ENCODE data around the gene CSMD2.
A peak's percentile ranks its signal among the peaks of the same experiment; 100 is the strongest.

Gene CSMD2

DNA sequence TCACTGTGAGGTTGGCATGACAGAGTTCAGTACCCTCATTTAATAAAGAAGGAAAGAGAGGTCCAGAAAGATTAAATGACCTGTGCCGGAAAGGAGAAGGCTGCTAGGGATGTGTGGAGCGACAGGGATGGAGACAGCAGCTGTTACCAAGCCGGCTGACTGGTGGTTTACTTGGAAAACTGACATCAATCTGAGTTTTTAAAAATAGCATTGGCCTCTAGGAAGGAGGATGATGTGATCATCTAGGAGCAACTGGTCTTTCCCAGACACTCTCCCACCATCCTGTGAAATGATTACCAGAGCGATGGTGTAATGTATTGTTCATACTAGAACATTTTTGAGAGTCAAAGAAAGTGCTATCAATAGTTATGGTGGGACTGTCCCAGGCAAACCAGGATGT is 538.2 kb downstream of the CSMD2 start:
- no peak for DNase-seq

DNA sequence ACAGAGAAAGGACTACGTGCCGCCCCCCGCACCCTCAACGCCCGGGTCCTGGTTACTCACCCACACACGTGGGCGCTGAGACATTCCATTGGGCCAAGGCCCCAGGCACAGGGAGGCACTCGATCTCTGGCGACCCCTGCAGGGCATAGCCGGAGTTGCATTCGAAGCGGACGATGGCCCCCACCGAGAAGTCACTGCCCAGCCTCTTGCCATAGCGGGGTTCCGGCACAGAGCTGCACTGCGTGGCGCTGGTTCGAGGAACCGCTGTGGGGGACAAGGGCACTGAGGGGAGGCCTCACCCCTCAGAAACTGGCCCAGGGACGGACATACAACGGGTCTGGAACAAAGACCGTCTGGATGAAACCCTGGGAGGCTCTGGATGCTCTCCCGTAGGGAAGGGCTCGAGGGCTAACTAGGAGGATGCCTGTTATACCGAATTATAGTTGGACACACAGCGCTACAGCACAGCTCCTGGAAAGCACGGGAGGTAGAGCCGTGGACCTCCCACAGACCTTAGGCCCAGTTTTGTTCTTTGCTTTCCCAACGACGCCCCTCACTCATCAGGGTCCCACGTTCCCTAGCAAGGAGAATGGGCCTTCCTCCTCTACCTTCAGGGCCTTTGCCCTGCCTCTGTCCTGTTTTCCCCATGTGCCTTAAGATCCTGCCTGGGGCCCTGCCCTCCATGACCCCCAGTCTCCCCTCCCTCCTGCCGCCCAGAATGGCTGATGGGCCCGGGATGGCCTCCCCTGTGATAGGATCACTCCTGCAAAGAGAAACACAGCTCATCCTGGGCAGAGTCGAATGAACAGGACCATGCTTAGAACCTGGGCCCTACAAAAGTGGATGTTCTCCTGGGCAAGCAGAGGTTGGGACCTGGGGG is 539.8 kb downstream of the CSMD2 start:
- no peak for DNase-seq

DNA sequence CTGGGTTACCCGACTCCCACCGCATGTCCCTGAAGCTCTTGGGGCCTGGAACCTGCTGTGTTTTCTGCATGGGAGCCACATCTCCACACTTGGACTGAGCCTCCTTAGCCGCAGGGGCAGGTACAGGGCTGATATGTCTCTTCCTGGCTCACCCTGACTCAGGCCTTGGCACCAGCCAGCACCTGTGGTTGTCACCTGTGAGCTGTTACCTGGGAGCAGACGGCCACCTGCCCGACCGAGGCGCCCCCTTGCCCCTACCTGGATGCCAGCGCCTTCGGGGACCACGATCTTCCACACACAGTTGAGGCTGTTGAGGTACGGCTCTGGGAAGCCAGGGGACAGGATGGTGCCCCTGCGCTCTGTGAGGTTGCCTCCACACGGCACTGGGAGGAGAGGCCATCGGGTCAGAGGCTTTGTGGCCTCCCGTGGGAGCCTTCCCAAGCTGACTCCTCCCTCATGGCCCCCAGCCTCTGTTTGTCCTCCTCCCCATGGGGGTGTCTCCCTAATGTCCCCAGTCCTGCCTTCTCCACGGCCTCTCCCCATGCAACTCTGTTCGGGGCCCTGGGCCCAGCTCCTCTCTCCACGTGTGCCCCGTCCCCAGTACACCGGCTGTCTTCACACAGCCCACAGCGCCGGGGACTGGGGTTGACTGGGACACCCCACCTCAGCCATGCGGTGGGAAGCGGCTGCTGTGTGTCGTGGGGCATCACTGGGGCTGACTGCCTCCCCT is 540.6 kb downstream of the CSMD2 start:
- no peak for DNase-seq

DNA sequence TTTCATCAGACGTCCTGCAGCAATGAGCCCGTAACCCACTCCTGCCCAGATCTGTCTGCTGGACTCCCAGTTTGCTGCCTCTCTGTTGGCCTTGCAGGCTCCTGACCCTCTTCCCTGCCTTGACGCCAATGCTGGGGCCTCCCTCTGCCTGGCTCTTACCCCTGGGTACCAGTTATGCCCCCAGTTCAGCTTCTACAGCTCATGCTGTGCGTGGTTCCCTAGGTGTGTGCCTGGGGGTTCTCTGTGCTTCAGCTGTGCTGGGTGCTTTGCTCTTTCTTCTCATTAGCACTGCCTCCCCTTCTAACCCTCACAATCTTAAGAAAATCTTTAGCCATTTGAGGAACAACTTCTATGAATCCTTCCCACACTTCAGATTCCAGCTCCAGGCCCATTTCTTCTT is 541.2 kb downstream of the CSMD2 start:
- DNase-seq = no peak

DNA sequence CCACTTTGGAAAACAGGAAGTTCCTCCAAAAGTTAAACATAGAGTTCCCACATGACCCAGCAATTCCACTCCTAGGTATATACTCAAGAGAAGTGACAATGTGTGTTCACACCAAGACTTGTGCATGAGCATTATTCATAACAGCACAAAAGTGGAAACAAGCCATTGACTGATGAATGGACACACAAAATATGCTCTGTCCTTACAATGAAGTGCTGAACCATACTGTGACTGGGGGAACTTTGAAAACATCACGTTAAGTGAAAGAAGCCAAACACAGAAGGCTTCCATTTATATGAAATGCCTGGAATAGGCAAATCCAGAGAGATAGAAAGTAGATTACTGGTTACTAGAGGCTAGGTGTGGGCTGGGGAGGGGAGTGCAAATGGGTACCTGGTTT is 542.3 kb downstream of the CSMD2 start:
- no peak for DNase-seq

DNA sequence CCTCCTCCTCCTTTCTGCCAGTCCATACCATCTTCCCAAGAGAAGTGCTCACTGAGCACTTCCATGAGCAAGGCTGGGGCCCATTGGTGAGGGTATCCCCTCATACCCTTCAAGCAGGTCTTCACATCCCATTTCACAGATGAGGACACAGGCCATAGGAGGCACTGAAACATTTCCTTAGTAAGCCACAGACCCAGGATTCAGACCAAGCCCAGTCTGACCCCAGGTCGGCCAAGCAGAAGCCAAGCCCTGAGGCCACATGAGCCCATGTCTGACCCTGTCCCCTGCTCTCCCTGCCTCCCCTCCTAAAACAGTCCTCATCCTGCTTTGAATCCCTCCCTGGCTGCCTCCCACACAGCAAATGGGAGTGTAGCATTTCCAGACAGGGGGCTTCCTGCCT is 546.4 kb downstream of the CSMD2 start:
- DNase-seq = no peak

DNA sequence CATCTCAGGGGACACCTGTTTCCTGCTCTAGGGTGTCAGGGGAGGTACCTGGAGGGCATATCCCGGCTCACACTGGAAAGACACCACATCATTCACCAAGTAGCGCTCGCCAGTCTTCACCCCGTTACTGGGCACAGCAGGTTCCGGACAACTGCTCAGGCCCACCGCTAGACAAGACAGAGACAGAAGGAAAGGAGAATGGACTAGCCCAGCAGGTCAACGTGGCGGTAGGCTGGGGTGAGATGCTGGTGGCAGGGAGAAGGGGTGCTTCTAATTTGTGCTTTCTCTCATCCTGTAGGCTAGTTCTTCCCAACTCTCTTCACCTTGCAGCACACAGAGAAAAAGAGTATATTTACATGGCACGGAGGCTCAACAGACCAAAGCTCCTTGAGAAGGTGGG is 547.6 kb downstream of the CSMD2 start:
- DNase-seq = no peak

DNA sequence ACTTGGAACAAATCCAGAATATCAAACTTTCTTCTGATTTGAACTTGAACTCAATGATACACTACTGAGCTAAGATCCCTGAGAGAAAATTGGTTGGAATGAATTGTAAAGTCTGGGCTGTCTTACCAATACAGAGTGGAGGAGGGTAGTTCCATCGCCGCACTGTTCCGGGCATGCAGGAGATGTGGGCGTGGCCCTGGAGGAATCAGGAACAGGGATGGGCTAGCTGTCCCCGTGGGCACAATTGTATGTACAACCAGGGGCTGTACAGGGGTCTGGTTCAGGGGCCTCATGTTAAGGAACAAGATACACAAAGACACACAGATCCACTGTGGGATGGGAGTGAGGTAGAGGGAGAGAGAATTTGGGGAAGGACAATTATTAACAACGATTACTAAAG is 548.2 kb downstream of the CSMD2 start:
- DNase-seq = no peak

DNA sequence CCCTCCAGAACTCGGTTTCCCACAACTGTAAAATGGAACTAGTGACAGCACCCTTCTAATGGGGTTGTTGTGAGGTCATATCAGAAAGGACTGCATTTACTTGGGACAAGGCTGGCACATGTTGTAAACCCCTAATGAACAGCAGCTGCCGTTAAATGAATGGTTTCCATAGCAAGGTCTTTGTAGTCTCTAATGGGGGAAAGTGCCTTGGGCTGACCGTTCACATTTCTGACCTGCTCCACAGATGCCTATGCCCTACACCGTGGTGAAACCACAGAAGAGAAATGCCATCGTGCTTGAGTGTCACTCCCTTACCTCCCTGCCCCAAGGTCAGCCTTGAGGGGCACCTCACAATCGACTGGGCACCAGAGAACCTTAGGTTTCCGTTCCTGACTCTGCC is 549.5 kb downstream of the CSMD2 start:
- DNase-seq = peak in 1 of 3 experiments; percentile 13

DNA sequence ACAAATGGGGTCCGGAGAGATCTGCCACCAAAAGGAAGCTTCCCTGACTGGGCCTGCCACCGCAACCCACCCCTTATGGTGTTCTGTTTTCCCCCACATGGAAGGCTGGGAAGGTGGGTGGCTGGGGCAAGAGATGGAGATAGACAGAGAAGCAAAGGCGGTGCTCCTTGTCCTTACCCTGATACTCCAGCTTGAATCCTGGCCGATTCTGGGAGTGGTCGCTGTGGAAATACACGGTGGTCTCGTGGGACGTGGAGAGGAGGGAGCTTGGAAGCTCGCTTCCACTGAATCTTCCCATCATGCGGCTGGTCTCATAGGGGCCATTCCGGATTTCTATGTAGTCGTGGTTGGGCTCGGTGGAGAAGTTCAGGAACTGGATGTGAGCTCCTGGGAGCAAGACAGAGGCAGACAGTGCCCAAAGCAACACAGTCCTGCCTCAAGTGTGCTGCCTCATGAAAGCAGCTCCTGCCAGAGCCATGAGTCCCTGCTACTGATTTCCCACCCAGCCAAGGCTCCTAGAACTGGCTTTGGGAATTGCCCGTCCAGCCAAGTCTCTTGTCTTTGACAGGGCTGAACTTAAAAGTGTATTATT is 554.1 kb downstream of the CSMD2 start:
- no peak for DNase-seq

DNA sequence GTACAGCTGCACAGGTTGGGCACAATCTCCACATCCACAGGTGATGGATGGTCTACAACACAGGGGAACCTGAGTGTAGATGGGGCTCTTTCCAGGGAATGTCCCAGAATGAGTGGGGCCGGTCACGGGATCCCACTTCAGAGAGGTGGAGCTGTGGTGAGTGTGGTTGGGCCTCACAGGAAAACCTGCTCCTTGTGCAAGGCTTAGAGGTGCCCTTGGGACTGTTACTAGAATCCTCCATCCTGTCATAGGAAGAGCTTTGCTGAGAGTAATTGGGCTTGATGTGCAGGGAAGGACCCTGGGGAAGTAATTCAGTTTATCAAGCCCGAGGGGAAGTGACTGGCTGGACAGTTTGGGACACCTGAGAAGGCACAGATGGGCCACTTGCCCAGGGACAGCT is 554.6 kb downstream of the CSMD2 start:
- no peak for DNase-seq

DNA sequence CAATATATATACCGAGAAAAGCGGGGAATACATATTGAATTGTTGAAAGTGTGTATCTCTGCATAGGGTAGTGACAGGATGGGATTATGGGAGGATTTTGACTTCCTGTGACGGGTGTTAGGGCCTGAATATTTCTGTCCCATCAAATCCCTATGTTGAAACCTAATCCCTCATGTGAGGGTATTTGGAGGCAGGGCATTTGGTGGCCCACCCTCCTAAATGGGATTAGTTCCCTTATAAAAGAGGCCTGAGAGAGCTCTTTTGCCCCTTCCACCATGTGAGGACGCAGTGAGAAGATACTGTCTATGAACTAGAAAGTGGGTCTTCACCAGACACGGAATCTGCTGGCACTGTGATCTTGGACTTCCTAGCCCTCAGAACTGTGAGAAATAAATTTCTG is 555.3 kb downstream of the CSMD2 start:
- no peak for DNase-seq

DNA sequence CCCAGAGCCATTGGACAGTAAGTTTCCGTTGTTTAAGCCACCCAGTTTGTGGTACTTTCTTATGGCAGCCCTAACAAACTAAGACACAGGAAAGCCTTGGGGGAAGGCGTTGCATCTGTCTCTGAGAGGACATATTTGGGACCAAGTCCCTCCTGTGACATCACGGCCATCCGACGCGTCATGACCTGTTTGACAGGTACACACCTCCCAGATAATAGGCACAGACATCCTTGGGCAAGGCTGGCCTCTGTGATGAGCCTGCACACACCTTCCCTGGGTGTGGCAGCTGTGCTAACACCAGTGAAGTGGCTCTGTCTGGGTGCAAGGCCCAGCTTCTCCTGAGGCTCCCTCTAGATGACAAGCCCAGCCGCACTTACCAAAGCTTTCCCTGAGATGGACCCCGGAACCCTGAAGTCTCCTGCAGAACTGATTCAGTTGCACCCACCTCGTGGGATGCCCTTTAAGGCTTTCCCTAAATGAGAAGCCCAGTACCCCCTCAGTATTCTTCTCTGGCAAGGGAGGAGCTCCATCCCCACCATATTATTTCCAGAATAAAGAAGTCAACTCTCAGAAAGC is 556.1 kb downstream of the CSMD2 start:
- DNase-seq = peak in 1 of 3 experiments; percentile 5

DNA sequence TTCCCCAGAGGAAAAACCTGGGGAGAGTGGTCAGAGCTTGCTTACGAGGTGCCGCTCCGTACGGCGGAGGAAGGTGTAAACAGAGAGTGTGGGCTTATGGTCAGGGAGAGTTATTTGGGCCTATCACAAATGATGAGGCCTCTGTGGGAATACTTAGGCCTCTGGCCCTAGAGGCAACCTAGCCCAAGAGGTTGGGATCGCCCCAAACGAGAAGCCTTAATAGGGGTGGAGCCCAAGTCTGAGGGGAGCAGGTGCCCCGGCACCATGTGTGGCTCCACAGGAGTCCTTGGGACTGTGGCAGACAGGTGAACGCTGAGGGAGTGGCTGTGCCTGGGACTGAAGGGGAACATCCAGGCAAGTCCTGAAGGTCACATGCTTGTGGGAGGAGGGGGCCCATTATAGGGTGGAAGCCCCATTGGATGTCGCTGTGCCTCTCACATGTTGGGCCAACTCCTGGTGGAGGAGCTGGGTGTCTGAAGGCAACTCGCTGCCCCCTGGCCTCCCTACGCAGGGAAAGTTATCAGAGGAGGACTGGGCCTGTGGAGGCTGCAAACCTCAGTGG is 557.5 kb downstream of the CSMD2 start:
- DNase-seq = no peak

DNA sequence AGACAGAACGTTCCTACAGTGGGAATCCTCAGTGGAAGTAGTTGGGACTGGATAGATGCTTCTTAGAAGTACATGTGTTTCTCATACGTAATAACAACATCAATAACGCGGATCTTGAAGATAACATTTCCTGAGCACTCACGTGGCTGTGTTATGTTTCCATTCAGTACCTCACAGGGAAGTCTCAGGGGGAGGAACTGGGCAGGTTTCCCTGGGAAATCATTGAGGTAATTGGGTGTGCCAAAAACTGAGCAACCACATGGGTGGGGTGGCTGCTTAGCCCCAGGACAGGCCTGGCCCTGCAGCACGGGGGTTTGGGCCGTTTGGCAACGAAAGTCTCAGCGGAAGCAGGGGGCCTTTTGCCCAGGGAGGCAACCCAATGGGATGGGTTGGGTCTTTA is 558.8 kb downstream of the CSMD2 start:
- no peak for DNase-seq

DNA sequence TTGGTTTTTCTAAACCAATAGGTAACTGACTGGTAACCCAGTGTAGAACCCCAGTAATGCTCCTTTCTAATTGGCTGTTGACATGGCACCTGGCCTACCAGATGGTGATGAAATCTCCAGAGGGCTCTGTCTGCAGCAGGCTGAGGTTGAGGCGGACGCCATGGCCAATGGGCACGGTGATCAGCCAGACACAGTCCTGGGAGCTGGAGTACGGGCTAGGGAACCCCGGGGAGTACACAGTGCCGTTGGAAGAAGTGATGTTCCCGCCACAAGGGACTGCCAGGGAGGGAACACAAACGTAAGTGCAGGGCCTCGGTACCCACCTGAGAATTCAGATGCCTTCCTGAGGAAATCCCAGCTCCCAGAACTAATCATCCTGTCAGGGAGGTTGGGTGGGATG is 562.8 kb downstream of the CSMD2 start:
- DNase-seq = no peak

DNA sequence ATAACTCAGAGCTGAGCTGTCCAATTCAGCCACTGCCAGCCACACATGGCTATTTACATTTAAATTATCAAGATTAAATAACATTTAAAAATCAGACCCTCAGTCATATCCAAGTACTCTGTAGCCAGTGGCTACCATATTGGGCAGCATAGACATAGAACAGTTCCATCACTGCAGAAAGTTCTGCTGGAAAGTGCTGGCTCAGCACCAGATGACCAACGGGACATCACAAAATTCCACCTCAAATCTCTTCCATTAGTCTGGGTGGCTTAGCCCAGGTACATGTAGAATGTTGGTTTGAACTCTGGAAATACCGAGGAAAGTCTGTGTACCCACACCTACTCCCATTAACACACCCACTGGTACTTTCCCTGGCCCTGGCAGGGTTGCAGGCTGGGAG is 563.3 kb downstream of the CSMD2 start:
- DNase-seq = no peak

DNA sequence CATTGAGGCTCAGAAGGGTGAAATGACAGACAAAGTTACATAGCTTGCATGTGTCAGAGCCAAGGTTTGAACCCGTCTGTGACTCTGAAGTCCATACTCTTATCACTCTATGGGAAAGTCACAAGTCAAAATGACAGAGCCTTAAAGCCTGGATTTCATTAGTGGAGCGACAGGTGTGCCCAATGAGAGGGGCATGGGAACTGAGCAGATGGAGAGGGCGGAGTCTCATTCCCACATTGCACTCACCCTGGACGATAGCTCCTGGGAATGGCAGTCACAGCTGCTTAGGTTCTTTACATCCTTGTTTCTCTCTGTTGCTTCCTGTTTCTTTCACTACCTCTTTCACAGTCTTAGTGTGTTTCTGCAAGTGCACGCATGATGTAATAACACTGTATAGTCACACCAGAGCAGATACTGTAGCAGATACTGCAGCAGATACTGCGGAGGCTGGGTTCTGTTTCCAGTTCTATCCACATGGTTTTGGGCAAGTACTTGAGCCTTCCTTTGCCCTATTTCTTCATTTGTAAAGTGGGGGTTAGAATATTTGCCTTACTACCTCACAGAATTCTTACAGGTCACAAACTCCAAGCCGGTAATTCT is 565.4 kb downstream of the CSMD2 start:
- DNase-seq = peak in 2 of 3 experiments; percentile 16 to 41

DNA sequence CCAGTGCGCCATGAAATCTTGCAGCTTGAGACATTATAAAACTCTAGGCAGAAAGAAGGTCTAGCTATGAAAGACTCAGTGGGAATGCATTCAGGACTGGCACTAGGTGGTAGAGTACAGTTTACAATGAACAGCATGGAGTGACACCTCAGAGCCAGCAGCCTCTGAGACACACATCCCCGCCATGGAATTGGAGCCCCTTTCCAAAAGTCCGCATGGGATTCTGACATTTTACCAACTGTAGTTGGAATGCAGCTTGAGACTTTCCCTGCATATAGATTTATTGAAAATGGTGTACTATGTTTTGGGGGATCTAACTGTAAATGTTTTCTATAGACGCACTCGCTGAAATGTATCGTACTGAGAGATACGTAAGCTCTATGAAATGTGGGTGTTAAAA is 576.3 kb downstream of the CSMD2 start:
- no peak for DNase-seq

DNA sequence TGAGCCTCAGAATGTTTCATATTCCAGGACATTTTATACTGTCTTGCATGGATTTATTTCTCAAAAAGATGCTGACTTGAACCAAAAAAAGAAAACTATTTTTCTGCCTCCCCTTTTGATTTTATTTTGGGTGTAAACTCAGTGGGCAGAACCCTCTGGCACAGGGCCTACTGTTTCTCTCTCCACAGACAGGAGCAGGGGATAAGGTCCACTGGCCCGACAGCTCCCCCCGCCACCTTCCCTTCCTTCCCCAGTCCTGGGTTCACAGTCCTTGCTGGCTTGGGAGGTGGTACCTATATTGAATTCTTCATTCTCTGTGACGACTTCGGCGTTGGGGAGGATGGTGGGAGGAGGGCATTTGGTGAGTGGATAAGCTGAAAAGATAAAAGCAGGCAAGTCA is 578.2 kb downstream of the CSMD2 start:
- DNase-seq = no peak

DNA sequence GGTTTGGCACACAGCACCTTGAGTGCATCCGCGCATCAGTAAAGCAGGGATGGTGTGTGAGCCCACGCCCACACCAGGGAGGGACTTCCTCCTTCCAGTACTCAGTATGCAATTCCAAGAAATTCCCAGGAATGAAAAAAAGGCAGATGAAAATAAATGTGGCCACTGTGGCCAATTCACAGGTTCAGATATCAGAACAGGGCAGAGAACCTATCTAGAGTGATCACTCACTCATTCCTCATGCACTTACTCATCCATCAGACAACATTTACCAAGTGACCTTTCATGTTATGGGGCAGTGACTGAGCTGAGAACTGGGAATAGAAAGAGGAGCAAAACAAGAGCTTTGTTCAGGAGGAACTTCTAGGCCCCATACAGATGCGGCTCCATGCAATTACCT is 578.9 kb downstream of the CSMD2 start:
- no peak for DNase-seq

DNA sequence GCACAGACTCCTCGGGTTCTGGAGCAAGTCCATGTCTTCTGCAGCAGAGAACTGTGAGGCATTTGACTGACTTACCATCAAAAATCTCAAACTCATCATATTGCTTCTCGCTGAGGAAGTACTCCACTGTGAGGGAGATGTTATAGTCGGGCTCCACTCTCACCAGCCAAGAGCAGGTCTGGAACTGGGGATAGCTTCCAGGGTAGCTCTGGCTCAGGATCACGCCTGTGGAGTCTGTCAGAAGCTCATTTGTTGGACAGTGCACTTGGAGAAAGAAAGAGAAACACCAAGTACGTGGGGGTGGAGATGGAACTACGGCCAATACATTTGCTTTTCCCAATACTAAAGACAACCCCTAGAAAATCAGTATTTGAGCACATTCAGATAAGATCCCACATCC is 581.5 kb downstream of the CSMD2 start:
- DNase-seq = no peak

Data from NCI-H1417 (cell line).